Neural cell (in vitro differentiated cells): Measurements from ENCODE around the gene ST6GALNAC1.

Experiments
- EP300 ChIP-seq: fragments of 450-650 bp; conservative IDR thresholded peaks from 2 replicates; pipeline ENCODE4 v1.6.1; 2014; ENCODE audit warnings: antibody characterized with exemption, mild to moderate bottlenecking, moderate library complexity; ENCODE audit not compliant: poor library complexity, severe bottlenecking
- MXI1 ChIP-seq: fragments of 450-650 bp; conservative IDR thresholded peaks from 2 replicates; pipeline ENCODE4 v1.6.1; 2014; ENCODE audit warnings: antibody characterized with exemption, mild to moderate bottlenecking; ENCODE audit not compliant: poor library complexity, severe bottlenecking
- RAD21 ChIP-seq: fragments of 450-650 bp; conservative IDR thresholded peaks from 2 replicates; pipeline ENCODE4 v1.6.1; 2014; ENCODE audit warnings: antibody characterized with exemption, mild to moderate bottlenecking, moderate library complexity
- TF ChIP-seq, protein P1 (sequence below): fragments of 450-650 bp; IDR thresholded peaks from 2 replicates; pipeline ENCODE4 v1.5.1; 2014; ENCODE audit warnings: antibody characterized with exemption, mild to moderate bottlenecking, moderate library complexity; ENCODE audit not compliant: poor library complexity, severe bottlenecking

DNA sequence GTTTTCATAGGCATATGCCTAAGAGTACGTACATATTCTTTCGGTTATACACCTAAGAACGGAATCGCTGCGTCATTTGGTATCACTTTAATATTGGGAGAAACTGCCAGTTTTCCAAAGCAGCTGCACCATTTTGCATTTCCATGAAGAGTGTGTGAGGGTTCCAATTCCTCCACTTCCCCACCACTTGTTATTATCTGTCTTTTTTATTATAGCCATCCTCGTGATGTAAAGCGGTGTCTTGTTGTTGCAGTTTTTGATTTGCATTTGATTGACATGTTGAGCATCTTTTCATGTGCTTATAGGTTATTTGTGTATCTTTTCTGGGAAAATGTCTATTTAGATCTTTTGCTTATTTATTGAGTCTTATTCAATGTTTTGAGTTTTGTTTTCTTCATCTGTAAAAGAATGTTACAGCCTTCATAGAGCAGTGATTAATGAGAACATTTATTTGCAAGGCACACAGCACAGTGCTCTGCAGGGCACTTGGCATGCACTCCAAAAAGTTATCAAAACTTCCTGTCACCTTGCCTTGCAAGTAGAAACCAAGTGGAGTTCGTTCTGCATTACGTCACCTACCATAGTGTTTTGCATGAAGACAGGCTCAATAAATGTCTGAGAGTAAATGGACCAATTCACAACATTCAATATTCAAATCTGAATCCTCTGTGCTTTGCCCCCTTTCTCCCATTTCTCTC, 26.6 kb upstream of the ST6GALNAC1 start:
- TF ChIP-seq EP300 (no peak), RAD21 (no peak), MXI1 (no peak)
- TF ChIP-seq, protein P1, sequence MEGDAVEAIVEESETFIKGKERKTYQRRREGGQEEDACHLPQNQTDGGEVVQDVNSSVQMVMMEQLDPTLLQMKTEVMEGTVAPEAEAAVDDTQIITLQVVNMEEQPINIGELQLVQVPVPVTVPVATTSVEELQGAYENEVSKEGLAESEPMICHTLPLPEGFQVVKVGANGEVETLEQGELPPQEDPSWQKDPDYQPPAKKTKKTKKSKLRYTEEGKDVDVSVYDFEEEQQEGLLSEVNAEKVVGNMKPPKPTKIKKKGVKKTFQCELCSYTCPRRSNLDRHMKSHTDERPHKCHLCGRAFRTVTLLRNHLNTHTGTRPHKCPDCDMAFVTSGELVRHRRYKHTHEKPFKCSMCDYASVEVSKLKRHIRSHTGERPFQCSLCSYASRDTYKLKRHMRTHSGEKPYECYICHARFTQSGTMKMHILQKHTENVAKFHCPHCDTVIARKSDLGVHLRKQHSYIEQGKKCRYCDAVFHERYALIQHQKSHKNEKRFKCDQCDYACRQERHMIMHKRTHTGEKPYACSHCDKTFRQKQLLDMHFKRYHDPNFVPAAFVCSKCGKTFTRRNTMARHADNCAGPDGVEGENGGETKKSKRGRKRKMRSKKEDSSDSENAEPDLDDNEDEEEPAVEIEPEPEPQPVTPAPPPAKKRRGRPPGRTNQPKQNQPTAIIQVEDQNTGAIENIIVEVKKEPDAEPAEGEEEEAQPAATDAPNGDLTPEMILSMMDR, result no peak
